CD14-positive monocyte (primary cell): Measurements from ENCODE around the gene CACNA1B. TPM values are rescaled to one million over a fixed set of nuclear protein-coding genes. Genes with fewer than 3 reads are reported as not detected.
"Not testable (repeated sequence)": the region's sequence is repeated elsewhere in the genome, so short reads cannot be mapped to it uniquely, and the experiment has no call there.

Experiments
- DNase-seq, 3 donors: peaks; one replicate each; pipeline ENCODE4 v3.0.0-alpha.2; 2011 to 2022
- H2AFZ ChIP-seq: 2 replicates; pipeline ENCODE4 v1.6.0; 2012; ENCODE audit warnings: mild to moderate bottlenecking, low read depth, low read length, inconsistent platforms; ENCODE audit not compliant: insufficient read depth, poor library complexity, severe bottlenecking
- H3K27ac ChIP-seq, 2 donors: 1 replicate in 1 of 2; 2 replicates in 1 of 2; pipeline ENCODE4 v1.5.1; 2012 to 2013; ENCODE audit warnings: low read length in 2 of 2, control low read depth in 1 of 2, inconsistent platforms in 1 of 2, low read depth in 1 of 2, mild to moderate bottlenecking in 1 of 2
- H3K27me3 ChIP-seq, 2 donors: one replicate each; pipeline versions ENCODE4 v1.6.0 to v1.6.1; 2011 to 2013; ENCODE audit warnings: low read length in 2 of 2; ENCODE audit not compliant: control insufficient read depth in 2 of 2, insufficient read depth in 2 of 2
- H3K36me3 ChIP-seq, 2 donors: replicated peaks in 1 of 2; 1 replicate in 1 of 2; 2 replicates in 1 of 2; pipeline versions ENCODE4 v1.5.1 to v1.6.1; 2012 to 2013; ENCODE audit warnings: low read length in 2 of 2, control low read depth in 1 of 2, inconsistent platforms in 1 of 2, mild to moderate bottlenecking in 1 of 2; ENCODE audit not compliant: insufficient read depth in 2 of 2, control insufficient read depth in 1 of 2
- H3K4me1 ChIP-seq, 2 donors: 1 replicate in 1 of 2; 2 replicates in 1 of 2; pipeline versions ENCODE4 v1.5.1 to v1.6.1; 2012 to 2013; ENCODE audit warnings: low read length in 2 of 2, control low read depth in 1 of 2, inconsistent platforms in 1 of 2, mild to moderate bottlenecking in 1 of 2, moderate library complexity in 1 of 2; ENCODE audit not compliant: insufficient read depth in 2 of 2, control insufficient read depth in 1 of 2
- H3K4me2 ChIP-seq: replicated peaks from 2 replicates; pipeline ENCODE3; 2012; ENCODE audit warnings: low read length, moderate library complexity, mild to moderate bottlenecking; ENCODE audit not compliant: poor library complexity, severe bottlenecking; ENCODE audit errors: extremely low read depth
- H3K4me3 ChIP-seq, 3 experiments: fragments of 200-600 bp in 1 of 3; sonication (generic) in 1 of 3; replicated peaks in 1 of 3; 1 replicate in 2 of 3; 2 replicates in 1 of 3; pipeline ENCODE4 v1.5.1; 2011 to 2013; ENCODE audit warnings: low read length in 3 of 3, mild to moderate bottlenecking in 3 of 3, control low read depth in 2 of 3, low read depth in 2 of 3, inconsistent platforms in 1 of 3, moderate library complexity in 1 of 3
- H3K79me2 ChIP-seq: 2 replicates; pipeline ENCODE4 v1.6.0; 2012; ENCODE audit warnings: mild to moderate bottlenecking, control low read depth, inconsistent platforms, low read length, moderate library complexity; ENCODE audit not compliant: insufficient read depth
- H3K9ac ChIP-seq: 2 replicates; pipeline ENCODE4 v1.6.0; 2017; ENCODE audit warnings: low read length, mild to moderate bottlenecking; ENCODE audit not compliant: insufficient read depth, poor library complexity, severe bottlenecking
- H3K9me3 ChIP-seq, 2 donors: replicated peaks in 1 of 2; 1 replicate in 1 of 2; 2 replicates in 1 of 2; pipeline versions ENCODE4 v1.5.1 to v1.6.1; 2012 to 2013; ENCODE audit warnings: low read length in 2 of 2, control low read depth in 1 of 2; ENCODE audit not compliant: control insufficient read depth in 1 of 2, insufficient read depth in 1 of 2
- H4K20me1 ChIP-seq: 2 replicates; pipeline ENCODE4 v1.6.0; 2012; ENCODE audit warnings: mild to moderate bottlenecking, low read length, control low read depth, moderate library complexity; ENCODE audit not compliant: insufficient read depth
- H3K27ac Mint-ChIP-seq, 7 donors: one replicate each; pipeline ENCODE4 v1.8.0; 2020; ENCODE audit warnings: mild to moderate bottlenecking in 7 of 7, mixed read lengths in 7 of 7, moderate library complexity in 6 of 7, inconsistent platforms in 2 of 7
- H3K27me3 Mint-ChIP-seq, 3 donors: one replicate each; pipeline ENCODE4 v1.8.0; 2021 to 2022; ENCODE audit warnings: low read depth in 3 of 3, mild to moderate bottlenecking in 3 of 3, mixed read lengths in 3 of 3, moderate library complexity in 3 of 3, inconsistent platforms in 1 of 3
- H3K36me3 Mint-ChIP-seq, 2 donors: one replicate each; pipeline ENCODE4 v1.8.0; 2020; ENCODE audit warnings: mixed read lengths in 2 of 2, inconsistent platforms in 1 of 2, mild to moderate bottlenecking in 1 of 2
- H3K4me1 Mint-ChIP-seq: one replicate; pipeline ENCODE4 v1.8.0; 2020; ENCODE audit warnings: mild to moderate bottlenecking, mixed read lengths
- H3K4me3 Mint-ChIP-seq, 2 donors: one replicate each; pipeline ENCODE4 v1.8.0; 2020; ENCODE audit warnings: mild to moderate bottlenecking in 2 of 2, mixed read lengths in 2 of 2, moderate library complexity in 1 of 2
- H3K9me3 Mint-ChIP-seq, 7 donors: one replicate each; pipeline ENCODE4 v1.8.0; 2020 to 2022; ENCODE audit warnings: mixed read lengths in 7 of 7, mild to moderate bottlenecking in 6 of 7, moderate library complexity in 6 of 7, inconsistent platforms in 2 of 7
- WGBS: methylation state at CpG from one replicate; pipeline ENCODE4 v1.1.5; 2013; ENCODE audit warnings: missing lambda C conversion rate; ENCODE audit not compliant: insufficient coverage; 5-methylcytosine and 5-hydroxymethylcytosine counted together
- intact Hi-C, 2 donors: fragments of 100-400 bp; cut with micrococcal nuclease; formaldehyde crosslinking; loops; one replicate each; pipeline versions ENCODE4 v1.15.0 to v1.15.1; 2023
- polyA plus RNA-seq, 3 donors: library from polyadenylated mRNA; depleted of rRNA in 1 of 3; unstranded in 2 of 3; stranded (reverse) in 1 of 3; fragments of 300-500 nt in 2 of 3; fragments of >200 nt in 1 of 3; fragmentation: Illumina TruSeq in 2 of 3; gene quantifications; 1 replicate in 2 of 3; 2 replicates in 1 of 3; pipeline ENCODE4 v1.2.3, GENCODE V29; 2012 to 2021
- TF ChIP-seq, protein P1 (sequence below): fragments of 200-600 bp; IDR thresholded peaks from one replicate; pipeline ENCODE4 v1.8.0; 2022; ENCODE audit warnings: antibody characterized with exemption, mild to moderate bottlenecking

CACNA1B gene
- polyA plus RNA-seq, 3 donors: not detected

- TF ChIP-seq, protein P1, sequence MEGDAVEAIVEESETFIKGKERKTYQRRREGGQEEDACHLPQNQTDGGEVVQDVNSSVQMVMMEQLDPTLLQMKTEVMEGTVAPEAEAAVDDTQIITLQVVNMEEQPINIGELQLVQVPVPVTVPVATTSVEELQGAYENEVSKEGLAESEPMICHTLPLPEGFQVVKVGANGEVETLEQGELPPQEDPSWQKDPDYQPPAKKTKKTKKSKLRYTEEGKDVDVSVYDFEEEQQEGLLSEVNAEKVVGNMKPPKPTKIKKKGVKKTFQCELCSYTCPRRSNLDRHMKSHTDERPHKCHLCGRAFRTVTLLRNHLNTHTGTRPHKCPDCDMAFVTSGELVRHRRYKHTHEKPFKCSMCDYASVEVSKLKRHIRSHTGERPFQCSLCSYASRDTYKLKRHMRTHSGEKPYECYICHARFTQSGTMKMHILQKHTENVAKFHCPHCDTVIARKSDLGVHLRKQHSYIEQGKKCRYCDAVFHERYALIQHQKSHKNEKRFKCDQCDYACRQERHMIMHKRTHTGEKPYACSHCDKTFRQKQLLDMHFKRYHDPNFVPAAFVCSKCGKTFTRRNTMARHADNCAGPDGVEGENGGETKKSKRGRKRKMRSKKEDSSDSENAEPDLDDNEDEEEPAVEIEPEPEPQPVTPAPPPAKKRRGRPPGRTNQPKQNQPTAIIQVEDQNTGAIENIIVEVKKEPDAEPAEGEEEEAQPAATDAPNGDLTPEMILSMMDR: no peak
- no peak overlapping the region for H3K4me3 Mint-ChIP-seq
- no peaks in the 10 kb centered on the region for H3K27me3 ChIP-seq
- peaks cover 20 to 24% of the 10 kb centered on the region in 2 donors for H3K9me3 ChIP-seq
- no peak overlapping the region for H2AFZ ChIP-seq
- H3K4me2 ChIP-seq: no peak overlapping the region
- H3K4me1 ChIP-seq: no peaks in the 10 kb centered on the region
- no peak overlapping the region for H3K9ac ChIP-seq
- DNase-seq: no peak
- H3K36me3 ChIP-seq: no peaks in the 10 kb centered on the region
- WGBS: 80% methylated on average over 1 of the region's 3 CpGs
- peaks cover 17 to 43% (median 32%) of the 10 kb centered on the region in 7 donors for H3K9me3 Mint-ChIP-seq
- H3K27ac Mint-ChIP-seq: peak overlapping the region in 1 of 7 donors; percentile 11
- intact Hi-C loops: no loop called here
- no peaks in the 10 kb centered on the region for H3K4me1 Mint-ChIP-seq
- no peaks in the 10 kb centered on the region for H3K36me3 Mint-ChIP-seq
- H4K20me1 ChIP-seq: no peaks in the 10 kb centered on the region
- H3K79me2 ChIP-seq: no peaks in the 10 kb centered on the region
- H3K27ac ChIP-seq: no peak overlapping the region
- H3K27me3 Mint-ChIP-seq: peaks cover 0 to 7% (median 3%) of the 10 kb centered on the region in 3 donors
- no peak overlapping the region for H3K4me3 ChIP-seq
These were observed 206.3 kb downstream of the CACNA1B start for GRCh38 chr9:138083873-138084272.

GRCh38 chr9:138085568-138085967, 208.0 kb downstream of the CACNA1B start:
- H3K79me2 ChIP-seq: no peaks in the 10 kb centered on the region
- Mint-ChIP-seq H3K9me3 (peaks cover 16 to 38% (median 29%) of the 10 kb centered on the region in 7 donors), H3K27ac (no peak overlapping the region), H3K4me1 (peaks cover 4% of the 10 kb centered on the region), H3K4me3 (no peak overlapping the region), H3K27me3 (peaks cover 3 to 8% (median 4%) of the 10 kb centered on the region in 3 donors), H3K36me3 (no peaks in the 10 kb centered on the region)
- peaks cover 0 to 2% of the 10 kb centered on the region in 2 donors for H3K27me3 ChIP-seq
- intact Hi-C loops: no loop called here
- peaks cover 20 to 24% of the 10 kb centered on the region in 2 donors for H3K9me3 ChIP-seq
- H3K4me1 ChIP-seq: no peaks in the 10 kb centered on the region
- H3K4me3 ChIP-seq: no peak overlapping the region
- TF ChIP-seq, protein P1: no peak
- H2AFZ ChIP-seq: no peak overlapping the region
- H3K27ac ChIP-seq: no peak overlapping the region
- WGBS: no CpG with 5 or more reads among the region's 4 CpGs
- no peak overlapping the region for H3K4me2 ChIP-seq
- H4K20me1 ChIP-seq: no peaks in the 10 kb centered on the region
- H3K9ac ChIP-seq: no peak overlapping the region
- DNase-seq: no peak
- no peaks in the 10 kb centered on the region for H3K36me3 ChIP-seq

- H3K9me3 Mint-ChIP-seq, H2AFZ ChIP-seq, H3K27ac ChIP-seq, H3K9ac ChIP-seq, DNase-seq, H3K4me3 Mint-ChIP-seq, H3K27ac Mint-ChIP-seq, H3K79me2 ChIP-seq, H3K36me3 Mint-ChIP-seq, H3K9me3 ChIP-seq, H3K27me3 ChIP-seq, H3K4me1 ChIP-seq, H4K20me1 ChIP-seq, intact Hi-C loops, H3K4me3 ChIP-seq, H3K4me2 ChIP-seq, H3K36me3 ChIP-seq: not testable (repeated sequence)
- Mint-ChIP-seq H3K27me3 (peaks cover 5 to 22% (median 9%) of the 10 kb centered on the region in 3 donors), H3K4me1 (peaks cover 19% of the 10 kb centered on the region)
- 54% methylated on average over 4 of the region's 4 CpGs for WGBS
These were observed 214.5 kb downstream of the CACNA1B start for GRCh38 chr9:138092057-138092456.
